ENCODE measurements around the gene TMEM117.

Gene TMEM117

DNA sequence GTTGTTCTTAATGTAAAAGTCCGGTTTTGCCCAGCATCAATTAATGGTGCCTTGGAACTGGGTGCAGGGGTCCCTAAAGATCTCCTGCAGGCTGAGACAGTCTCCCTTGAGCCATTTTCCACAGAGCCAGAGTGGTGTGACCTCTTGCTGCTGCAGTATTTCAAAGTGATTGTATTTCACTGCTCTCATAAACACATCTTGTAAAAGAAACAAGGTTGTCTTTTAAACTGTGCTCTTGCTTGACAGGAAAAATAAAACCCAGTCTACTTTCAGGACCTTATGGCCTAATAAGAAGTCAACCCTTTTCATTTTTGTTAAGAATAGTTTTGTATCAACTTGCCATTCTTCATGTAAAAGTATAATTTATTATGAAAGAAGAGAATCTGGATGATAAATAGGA, 44.7 kb downstream of the TMEM117 start (continued):
- TF ChIP-seq ZSCAN16 (tag by site-specific recombination; IDR thresholded peaks at IDR 0.05) = no peak
- no peak for TF ChIP-seq KLF1 (tag by site-specific recombination; IDR thresholded peaks at IDR 0.05)
- TF ChIP-seq FEZF1 (tag by site-specific recombination; IDR thresholded peaks at IDR 0.05) = peak; percentile 65
- no peak for TF ChIP-seq TCF7L2 (IDR thresholded peaks at IDR 0.05; ENCODE audit: borderline replicate concordance, low read depth, low read length)
- no peak for TF ChIP-seq ZNF549 (tag by site-specific recombination; IDR thresholded peaks at IDR 0.05)
- no peak for TF ChIP-seq ZNF701 (tag by site-specific recombination; IDR thresholded peaks at IDR 0.05)
- TF ChIP-seq ZFP37 (tag by site-specific recombination; IDR thresholded peaks at IDR 0.05) = no peak
- no peak; the same call in 1 of the 2 replicates for TF ChIP-seq GLIS1 (tag by site-specific recombination; IDR thresholded peaks at IDR 0.05)
- TF ChIP-seq, protein P1, sequence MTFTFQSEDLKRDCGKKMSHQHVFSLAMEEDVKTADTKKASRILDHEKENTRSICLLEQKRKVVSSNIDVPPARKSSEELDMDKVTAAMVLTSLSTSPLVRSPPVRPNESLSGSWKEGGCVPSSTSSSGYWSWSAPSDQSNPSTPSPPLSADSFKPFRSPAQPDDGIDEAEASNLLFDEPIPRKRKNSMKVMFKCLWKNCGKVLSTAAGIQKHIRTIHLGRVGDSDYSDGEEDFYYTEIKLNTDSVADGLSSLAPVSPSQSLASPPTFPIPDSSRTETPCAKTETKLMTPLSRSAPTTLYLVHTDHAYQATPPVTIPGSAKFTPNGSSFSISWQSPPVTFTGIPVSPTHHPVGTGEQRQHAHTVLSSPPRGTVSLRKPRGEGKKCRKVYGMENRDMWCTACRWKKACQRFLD (tag by site-specific recombination; IDR thresholded peaks at IDR 0.05) = no peak
- TF ChIP-seq IKZF3 (tag by site-specific recombination; IDR thresholded peaks at IDR 0.05) = no peak
- TF ChIP-seq REPIN1 (tag by site-specific recombination; IDR thresholded peaks at IDR 0.05; ENCODE audit: low read depth) = no peak
- TF ChIP-seq ZNF776 (tag by site-specific recombination; IDR thresholded peaks at IDR 0.05; ENCODE audit: borderline replicate concordance) = no peak
- TF ChIP-seq ZNF174 (tag by site-specific recombination; IDR thresholded peaks at IDR 0.05) = no peak
- TF ChIP-seq, protein P2, sequence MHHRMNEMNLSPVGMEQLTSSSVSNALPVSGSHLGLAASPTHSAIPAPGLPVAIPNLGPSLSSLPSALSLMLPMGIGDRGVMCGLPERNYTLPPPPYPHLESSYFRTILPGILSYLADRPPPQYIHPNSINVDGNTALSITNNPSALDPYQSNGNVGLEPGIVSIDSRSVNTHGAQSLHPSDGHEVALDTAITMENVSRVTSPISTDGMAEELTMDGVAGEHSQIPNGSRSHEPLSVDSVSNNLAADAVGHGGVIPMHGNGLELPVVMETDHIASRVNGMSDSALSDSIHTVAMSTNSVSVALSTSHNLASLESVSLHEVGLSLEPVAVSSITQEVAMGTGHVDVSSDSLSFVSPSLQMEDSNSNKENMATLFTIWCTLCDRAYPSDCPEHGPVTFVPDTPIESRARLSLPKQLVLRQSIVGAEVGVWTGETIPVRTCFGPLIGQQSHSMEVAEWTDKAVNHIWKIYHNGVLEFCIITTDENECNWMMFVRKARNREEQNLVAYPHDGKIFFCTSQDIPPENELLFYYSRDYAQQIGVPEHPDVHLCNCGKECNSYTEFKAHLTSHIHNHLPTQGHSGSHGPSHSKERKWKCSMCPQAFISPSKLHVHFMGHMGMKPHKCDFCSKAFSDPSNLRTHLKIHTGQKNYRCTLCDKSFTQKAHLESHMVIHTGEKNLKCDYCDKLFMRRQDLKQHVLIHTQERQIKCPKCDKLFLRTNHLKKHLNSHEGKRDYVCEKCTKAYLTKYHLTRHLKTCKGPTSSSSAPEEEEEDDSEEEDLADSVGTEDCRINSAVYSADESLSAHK (tag by site-specific recombination; IDR thresholded peaks at IDR 0.05) = 0 out of 2 replicates have a peak, but pooled peaks have one; percentile 24
- TF ChIP-seq, protein P3, sequence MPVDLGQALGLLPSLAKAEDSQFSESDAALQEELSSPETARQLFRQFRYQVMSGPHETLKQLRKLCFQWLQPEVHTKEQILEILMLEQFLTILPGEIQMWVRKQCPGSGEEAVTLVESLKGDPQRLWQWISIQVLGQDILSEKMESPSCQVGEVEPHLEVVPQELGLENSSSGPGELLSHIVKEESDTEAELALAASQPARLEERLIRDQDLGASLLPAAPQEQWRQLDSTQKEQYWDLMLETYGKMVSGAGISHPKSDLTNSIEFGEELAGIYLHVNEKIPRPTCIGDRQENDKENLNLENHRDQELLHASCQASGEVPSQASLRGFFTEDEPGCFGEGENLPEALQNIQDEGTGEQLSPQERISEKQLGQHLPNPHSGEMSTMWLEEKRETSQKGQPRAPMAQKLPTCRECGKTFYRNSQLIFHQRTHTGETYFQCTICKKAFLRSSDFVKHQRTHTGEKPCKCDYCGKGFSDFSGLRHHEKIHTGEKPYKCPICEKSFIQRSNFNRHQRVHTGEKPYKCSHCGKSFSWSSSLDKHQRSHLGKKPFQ (tag by site-specific recombination; IDR thresholded peaks at IDR 0.05) = peak; percentile 52; the same call in 1 of the 2 replicates
- no peak for TF ChIP-seq GFI1B (tag by site-specific recombination; IDR thresholded peaks at IDR 0.05)
- TF ChIP-seq, protein P4, sequence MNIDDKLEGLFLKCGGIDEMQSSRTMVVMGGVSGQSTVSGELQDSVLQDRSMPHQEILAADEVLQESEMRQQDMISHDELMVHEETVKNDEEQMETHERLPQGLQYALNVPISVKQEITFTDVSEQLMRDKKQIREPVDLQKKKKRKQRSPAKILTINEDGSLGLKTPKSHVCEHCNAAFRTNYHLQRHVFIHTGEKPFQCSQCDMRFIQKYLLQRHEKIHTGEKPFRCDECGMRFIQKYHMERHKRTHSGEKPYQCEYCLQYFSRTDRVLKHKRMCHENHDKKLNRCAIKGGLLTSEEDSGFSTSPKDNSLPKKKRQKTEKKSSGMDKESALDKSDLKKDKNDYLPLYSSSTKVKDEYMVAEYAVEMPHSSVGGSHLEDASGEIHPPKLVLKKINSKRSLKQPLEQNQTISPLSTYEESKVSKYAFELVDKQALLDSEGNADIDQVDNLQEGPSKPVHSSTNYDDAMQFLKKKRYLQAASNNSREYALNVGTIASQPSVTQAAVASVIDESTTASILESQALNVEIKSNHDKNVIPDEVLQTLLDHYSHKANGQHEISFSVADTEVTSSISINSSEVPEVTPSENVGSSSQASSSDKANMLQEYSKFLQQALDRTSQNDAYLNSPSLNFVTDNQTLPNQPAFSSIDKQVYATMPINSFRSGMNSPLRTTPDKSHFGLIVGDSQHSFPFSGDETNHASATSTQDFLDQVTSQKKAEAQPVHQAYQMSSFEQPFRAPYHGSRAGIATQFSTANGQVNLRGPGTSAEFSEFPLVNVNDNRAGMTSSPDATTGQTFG (tag by site-specific recombination; IDR thresholded peaks at IDR 0.05; ENCODE audit: borderline replicate concordance) = no peak
- TF ChIP-seq, protein P5, sequence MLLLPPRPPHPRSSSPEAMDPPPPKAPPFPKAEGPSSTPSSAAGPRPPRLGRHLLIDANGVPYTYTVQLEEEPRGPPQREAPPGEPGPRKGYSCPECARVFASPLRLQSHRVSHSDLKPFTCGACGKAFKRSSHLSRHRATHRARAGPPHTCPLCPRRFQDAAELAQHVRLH (tag by site-specific recombination; IDR thresholded peaks at IDR 0.05) = 0 out of 2 replicates have a peak, but pooled peaks have one; percentile 10
- no peak for TF ChIP-seq ZNF654 (tag by site-specific recombination; IDR thresholded peaks at IDR 0.05; ENCODE audit: low read depth)
- TF ChIP-seq SP2 (tag by site-specific recombination; IDR thresholded peaks at IDR 0.05) = no peak
- TF ChIP-seq, protein P6, sequence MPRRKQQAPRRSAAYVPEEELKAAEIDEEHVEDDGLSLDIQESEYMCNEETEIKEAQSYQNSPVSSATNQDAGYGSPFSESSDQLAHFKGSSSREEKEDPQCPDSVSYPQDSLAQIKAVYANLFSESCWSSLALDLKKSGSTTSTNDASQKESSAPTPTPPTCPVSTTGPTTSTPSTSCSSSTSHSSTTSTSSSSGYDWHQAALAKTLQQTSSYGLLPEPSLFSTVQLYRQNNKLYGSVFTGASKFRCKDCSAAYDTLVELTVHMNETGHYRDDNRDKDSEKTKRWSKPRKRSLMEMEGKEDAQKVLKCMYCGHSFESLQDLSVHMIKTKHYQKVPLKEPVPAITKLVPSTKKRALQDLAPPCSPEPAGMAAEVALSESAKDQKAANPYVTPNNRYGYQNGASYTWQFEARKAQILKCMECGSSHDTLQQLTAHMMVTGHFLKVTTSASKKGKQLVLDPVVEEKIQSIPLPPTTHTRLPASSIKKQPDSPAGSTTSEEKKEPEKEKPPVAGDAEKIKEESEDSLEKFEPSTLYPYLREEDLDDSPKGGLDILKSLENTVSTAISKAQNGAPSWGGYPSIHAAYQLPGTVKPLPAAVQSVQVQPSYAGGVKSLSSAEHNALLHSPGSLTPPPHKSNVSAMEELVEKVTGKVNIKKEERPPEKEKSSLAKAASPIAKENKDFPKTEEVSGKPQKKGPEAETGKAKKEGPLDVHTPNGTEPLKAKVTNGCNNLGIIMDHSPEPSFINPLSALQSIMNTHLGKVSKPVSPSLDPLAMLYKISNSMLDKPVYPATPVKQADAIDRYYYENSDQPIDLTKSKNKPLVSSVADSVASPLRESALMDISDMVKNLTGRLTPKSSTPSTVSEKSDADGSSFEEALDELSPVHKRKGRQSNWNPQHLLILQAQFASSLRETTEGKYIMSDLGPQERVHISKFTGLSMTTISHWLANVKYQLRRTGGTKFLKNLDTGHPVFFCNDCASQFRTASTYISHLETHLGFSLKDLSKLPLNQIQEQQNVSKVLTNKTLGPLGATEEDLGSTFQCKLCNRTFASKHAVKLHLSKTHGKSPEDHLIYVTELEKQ (tag by site-specific recombination; IDR thresholded peaks at IDR 0.05; ENCODE audit: borderline replicate concordance) = no peak
- peak; percentile 66; the same call in 1 of the 2 replicates for TF ChIP-seq ZNF843 (tag by site-specific recombination; IDR thresholded peaks at IDR 0.05)
- no peak for TF ChIP-seq ZNF623 (tag by site-specific recombination; IDR thresholded peaks at IDR 0.05)
- no peak for TF ChIP-seq ZBTB8A (tag by site-specific recombination; IDR thresholded peaks at IDR 0.05)
- TF ChIP-seq, protein P7, sequence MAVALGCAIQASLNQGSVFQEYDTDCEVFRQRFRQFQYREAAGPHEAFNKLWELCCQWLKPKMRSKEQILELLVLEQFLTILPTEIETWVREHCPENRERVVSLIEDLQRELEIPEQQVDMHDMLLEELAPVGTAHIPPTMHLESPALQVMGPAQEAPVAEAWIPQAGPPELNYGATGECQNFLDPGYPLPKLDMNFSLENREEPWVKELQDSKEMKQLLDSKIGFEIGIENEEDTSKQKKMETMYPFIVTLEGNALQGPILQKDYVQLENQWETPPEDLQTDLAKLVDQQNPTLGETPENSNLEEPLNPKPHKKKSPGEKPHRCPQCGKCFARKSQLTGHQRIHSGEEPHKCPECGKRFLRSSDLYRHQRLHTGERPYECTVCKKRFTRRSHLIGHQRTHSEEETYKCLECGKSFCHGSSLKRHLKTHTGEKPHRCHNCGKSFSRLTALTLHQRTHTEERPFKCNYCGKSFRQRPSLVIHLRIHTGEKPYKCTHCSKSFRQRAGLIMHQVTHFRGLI (tag by site-specific recombination; IDR thresholded peaks at IDR 0.05) = no peak
- TF ChIP-seq ZNF37A (tag by site-specific recombination; IDR thresholded peaks at IDR 0.05) = no peak
- no peak for TF ChIP-seq ZNF677 (tag by site-specific recombination; IDR thresholded peaks at IDR 0.05)
- no peak for TF ChIP-seq ZNF707 (tag by site-specific recombination; IDR thresholded peaks at IDR 0.05)
